Hepatocyte (in vitro differentiated cells): ENCODE measurements around the gene ZBTB16. TPM values are rescaled to one million over a fixed set of nuclear protein-coding genes. Genes with fewer than 3 reads are reported as not detected.

Source experiments
- DNase-seq: peaks from one replicate; pipeline ENCODE4 v3.0.0-alpha.2; 2016; ENCODE audit warnings: low spot score
- H2AFZ ChIP-seq: fragments of 200-600 bp; sonication (generic); 2 replicates; pipeline ENCODE4 v1.6.0; 2016; ENCODE audit warnings: antibody characterized with exemption, mild to moderate bottlenecking
- H3K27ac ChIP-seq: fragments of 200-600 bp; sonication (generic); 2 replicates; pipeline ENCODE4 v1.5.1; 2016; ENCODE audit warnings: mild to moderate bottlenecking
- H3K27me3 ChIP-seq: fragments of 200-600 bp; sonication (generic); 2 replicates; pipeline ENCODE4 v1.6.1; 2016
- H3K36me3 ChIP-seq: fragments of 200-600 bp; sonication (generic); replicated peaks from 2 replicates; pipeline ENCODE4 v1.5.1; 2016; ENCODE audit warnings: low read depth; ENCODE audit not compliant: insufficient read depth
- H3K4me1 ChIP-seq: fragments of 200-600 bp; sonication (generic); 2 replicates; pipeline ENCODE4 v1.5.1; 2016; ENCODE audit warnings: mild to moderate bottlenecking, moderate library complexity; ENCODE audit not compliant: insufficient read depth
- H3K4me2 ChIP-seq: fragments of 200-600 bp; sonication (generic); 2 replicates; pipeline ENCODE4 v1.6.0; 2016
- H3K4me3 ChIP-seq: fragments of 200-600 bp; sonication (generic); 2 replicates; pipeline ENCODE4 v1.5.1; 2016; ENCODE audit warnings: mild to moderate bottlenecking
- H3K79me2 ChIP-seq: fragments of 200-600 bp; sonication (generic); 2 replicates; pipeline ENCODE4 v1.6.0; 2017; ENCODE audit warnings: mild to moderate bottlenecking
- H3K9me2 ChIP-seq: fragments of 200-600 bp; sonication (generic); replicated peaks from 2 replicates; pipeline ENCODE4 v1.6.0; 2017; ENCODE audit warnings: mild to moderate bottlenecking; ENCODE audit not compliant: insufficient read depth
- H3K9me3 ChIP-seq: fragments of 200-600 bp; sonication (generic); 2 replicates; pipeline ENCODE4 v1.5.1; 2016; ENCODE audit warnings: low read depth, mild to moderate bottlenecking
- H4K20me1 ChIP-seq: fragments of 200-600 bp; sonication (generic); 2 replicates; pipeline ENCODE4 v1.6.0; 2016; ENCODE audit warnings: mild to moderate bottlenecking; ENCODE audit not compliant: insufficient read depth, poor library complexity, severe bottlenecking
- EZH2 ChIP-seq: fragments of 200-600 bp; sonication (generic); IDR thresholded peaks from 2 replicates; pipeline ENCODE4 v1.6.1; 2016; ENCODE audit warnings: antibody characterized with exemption, mild to moderate bottlenecking, borderline replicate concordance
- EZH2phosphoT487 ChIP-seq: fragments of 200-600 bp; sonication (generic); IDR thresholded peaks from one replicate; pipeline ENCODE4 v1.6.1; 2018; ENCODE audit warnings: antibody characterized with exemption, mild to moderate bottlenecking, low read depth, moderate library complexity; ENCODE audit not compliant: unreplicated experiment, severe bottlenecking
- WGBS: methylation state at CpG from one replicate; pipeline ENCODE4 v1.1.6; 2016; ENCODE audit warnings: low lambda C conversion rate; ENCODE audit errors: missing lambda C conversion rate; 5-methylcytosine and 5-hydroxymethylcytosine counted together
- polyA plus RNA-seq: library from polyadenylated mRNA; unstranded; fragments of >200 nt; fragmentation: Nextera tagmentation; extraction: Ambion mirVana; gene quantifications from 2 replicates; pipeline ENCODE4 v1.2.1, GENCODE V29; 2016
- total RNA-seq: library from RNA; depleted of rRNA; stranded (reverse); fragments of >200 nt; gene quantifications from 2 replicates; pipeline ENCODE4 v1.2.3, GENCODE V29; 2014
- TF ChIP-seq, protein P1 (sequence below): fragments of 200-600 bp; sonication (generic); IDR thresholded peaks from 2 replicates; pipeline ENCODE4 v1.5.1; 2016; ENCODE audit warnings: antibody characterized with exemption, mild to moderate bottlenecking; ENCODE audit not compliant: poor library complexity

ZBTB16 gene
- total and polyA plus RNA-seq, 2 experiments from 2014 or later = 30.1 to 52.3 TPM

DNA sequence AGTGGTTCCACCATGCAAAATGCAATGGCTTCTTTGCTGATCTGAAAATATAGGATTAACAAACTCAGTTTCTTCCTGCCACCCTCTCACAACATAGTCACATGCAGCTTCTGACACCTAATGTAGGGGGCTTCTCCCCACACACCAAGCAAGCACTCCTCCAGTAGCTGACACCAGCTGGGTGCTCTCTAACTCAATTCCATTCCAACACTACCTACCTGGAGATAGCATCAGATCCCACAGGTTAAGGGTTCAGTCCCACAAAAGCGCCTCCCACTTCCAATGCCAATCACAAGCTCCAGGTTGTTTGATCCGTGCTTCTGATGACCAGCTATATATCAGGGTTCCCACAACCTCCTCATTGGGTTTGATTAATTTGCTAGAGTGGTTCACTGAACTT is 204.9 kb downstream of the ZBTB16 start:
- 87% methylated on average over 2 of the region's 2 CpGs for WGBS
- Histone ChIP-seq H3K4me1 (peaks cover 6% of the 10 kb centered on the region), H3K4me3 (no peak overlapping the region), H3K4me2 (no peak overlapping the region), H3K27ac (no peak overlapping the region), H4K20me1 (no peaks in the 10 kb centered on the region), H2AFZ (no peak overlapping the region), H3K79me2 (no peaks in the 10 kb centered on the region), H3K9me3 (no peaks in the 10 kb centered on the region), H3K9me2 (no peaks in the 10 kb centered on the region), H3K36me3 (no peaks in the 10 kb centered on the region), H3K27me3 (no peaks in the 10 kb centered on the region)
- TF ChIP-seq, protein P1, sequence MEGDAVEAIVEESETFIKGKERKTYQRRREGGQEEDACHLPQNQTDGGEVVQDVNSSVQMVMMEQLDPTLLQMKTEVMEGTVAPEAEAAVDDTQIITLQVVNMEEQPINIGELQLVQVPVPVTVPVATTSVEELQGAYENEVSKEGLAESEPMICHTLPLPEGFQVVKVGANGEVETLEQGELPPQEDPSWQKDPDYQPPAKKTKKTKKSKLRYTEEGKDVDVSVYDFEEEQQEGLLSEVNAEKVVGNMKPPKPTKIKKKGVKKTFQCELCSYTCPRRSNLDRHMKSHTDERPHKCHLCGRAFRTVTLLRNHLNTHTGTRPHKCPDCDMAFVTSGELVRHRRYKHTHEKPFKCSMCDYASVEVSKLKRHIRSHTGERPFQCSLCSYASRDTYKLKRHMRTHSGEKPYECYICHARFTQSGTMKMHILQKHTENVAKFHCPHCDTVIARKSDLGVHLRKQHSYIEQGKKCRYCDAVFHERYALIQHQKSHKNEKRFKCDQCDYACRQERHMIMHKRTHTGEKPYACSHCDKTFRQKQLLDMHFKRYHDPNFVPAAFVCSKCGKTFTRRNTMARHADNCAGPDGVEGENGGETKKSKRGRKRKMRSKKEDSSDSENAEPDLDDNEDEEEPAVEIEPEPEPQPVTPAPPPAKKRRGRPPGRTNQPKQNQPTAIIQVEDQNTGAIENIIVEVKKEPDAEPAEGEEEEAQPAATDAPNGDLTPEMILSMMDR = no peak
- TF ChIP-seq EZH2 (no peak), EZH2phosphoT487 (no peak)
- no peak for DNase-seq

- Histone ChIP-seq H3K9me2 (no peaks in the 10 kb centered on the region), H3K4me3 (no peak overlapping the region), H3K27me3 (no peaks in the 10 kb centered on the region), H3K4me1 (peaks cover 6% of the 10 kb centered on the region), H4K20me1 (no peaks in the 10 kb centered on the region), H3K4me2 (no peak overlapping the region), H2AFZ (no peak overlapping the region), H3K36me3 (no peaks in the 10 kb centered on the region), H3K27ac (no peak overlapping the region), H3K79me2 (no peaks in the 10 kb centered on the region), H3K9me3 (no peaks in the 10 kb centered on the region)
- 86% methylated on average over 8 of the region's 8 CpGs for WGBS
- no peak for DNase-seq
- TF ChIP-seq EZH2phosphoT487 = no peak
- TF ChIP-seq EZH2 = no peak
- TF ChIP-seq, protein P1 = no peak
Measured at GRCh38 chr11:114265122-114265878, 205.8 kb downstream of the ZBTB16 start.

GRCh38 chr11:114269498-114269897 is 210.0 kb downstream of the ZBTB16 start:
- Histone ChIP-seq H3K9me2 (no peaks in the 10 kb centered on the region), H3K27ac (no peak overlapping the region), H3K4me3 (no peak overlapping the region), H2AFZ (no peak overlapping the region), H3K9me3 (no peaks in the 10 kb centered on the region), H3K4me2 (no peak overlapping the region), H3K79me2 (no peaks in the 10 kb centered on the region), H3K27me3 (peaks cover 4% of the 10 kb centered on the region), H3K36me3 (no peaks in the 10 kb centered on the region), H4K20me1 (no peaks in the 10 kb centered on the region), H3K4me1 (no peaks in the 10 kb centered on the region)
- whole genome bisulfite sequencing = 87% methylated on average over 2 of the region's 2 CpGs
- TF ChIP-seq EZH2phosphoT487 = no peak
- TF ChIP-seq, protein P1 = no peak
- TF ChIP-seq EZH2 = no peak
- no peak for DNase-seq
